ENCODE results near the gene LSM14A. TPM values are rescaled to one million over a fixed set of nuclear protein-coding genes. Genes with fewer than 3 reads are reported as not detected.
"Not testable (repeated sequence)": the region's sequence is repeated elsewhere in the genome, so short reads cannot be mapped to it uniquely, and the experiment has no call there.

The LSM14A gene
- total RNA-seq, 2 donors from 2014 or later, result 145 to 189 TPM

- Histone ChIP-seq H3K27me3 (replicated peaks; ENCODE audit: insufficient read depth) (no peaks in the 10 kb centered on the region), H3K27ac (no peak overlapping the region), H3K36me3 (peaks cover 0 to 6% of the 10 kb centered on the region in 2 donors), H3K4me1 (replicated peaks) (no peaks in the 10 kb centered on the region), H3K4me3 (no peak overlapping the region), H3K9me3 (no peaks in the 10 kb centered on the region)
- TF ChIP-seq, protein P1, sequence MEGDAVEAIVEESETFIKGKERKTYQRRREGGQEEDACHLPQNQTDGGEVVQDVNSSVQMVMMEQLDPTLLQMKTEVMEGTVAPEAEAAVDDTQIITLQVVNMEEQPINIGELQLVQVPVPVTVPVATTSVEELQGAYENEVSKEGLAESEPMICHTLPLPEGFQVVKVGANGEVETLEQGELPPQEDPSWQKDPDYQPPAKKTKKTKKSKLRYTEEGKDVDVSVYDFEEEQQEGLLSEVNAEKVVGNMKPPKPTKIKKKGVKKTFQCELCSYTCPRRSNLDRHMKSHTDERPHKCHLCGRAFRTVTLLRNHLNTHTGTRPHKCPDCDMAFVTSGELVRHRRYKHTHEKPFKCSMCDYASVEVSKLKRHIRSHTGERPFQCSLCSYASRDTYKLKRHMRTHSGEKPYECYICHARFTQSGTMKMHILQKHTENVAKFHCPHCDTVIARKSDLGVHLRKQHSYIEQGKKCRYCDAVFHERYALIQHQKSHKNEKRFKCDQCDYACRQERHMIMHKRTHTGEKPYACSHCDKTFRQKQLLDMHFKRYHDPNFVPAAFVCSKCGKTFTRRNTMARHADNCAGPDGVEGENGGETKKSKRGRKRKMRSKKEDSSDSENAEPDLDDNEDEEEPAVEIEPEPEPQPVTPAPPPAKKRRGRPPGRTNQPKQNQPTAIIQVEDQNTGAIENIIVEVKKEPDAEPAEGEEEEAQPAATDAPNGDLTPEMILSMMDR (IDR thresholded peaks at IDR 0.05), result no peak
- TF ChIP-seq POLR2AphosphoS5 (IDR thresholded peaks at IDR 0.05) (no peak), POLR2A (IDR thresholded peaks at IDR 0.05) (no peak)
- DNase-seq (ENCODE audit: low spot score), result no peak
- intact Hi-C loops (cut with DNase I), result no loop called here
- WGBS, result 88% methylated on average over 4 of the region's 4 CpGs
These were observed 21.6 kb downstream of the LSM14A start for GRCh38 chr19:34193876-34194275.

DNA sequence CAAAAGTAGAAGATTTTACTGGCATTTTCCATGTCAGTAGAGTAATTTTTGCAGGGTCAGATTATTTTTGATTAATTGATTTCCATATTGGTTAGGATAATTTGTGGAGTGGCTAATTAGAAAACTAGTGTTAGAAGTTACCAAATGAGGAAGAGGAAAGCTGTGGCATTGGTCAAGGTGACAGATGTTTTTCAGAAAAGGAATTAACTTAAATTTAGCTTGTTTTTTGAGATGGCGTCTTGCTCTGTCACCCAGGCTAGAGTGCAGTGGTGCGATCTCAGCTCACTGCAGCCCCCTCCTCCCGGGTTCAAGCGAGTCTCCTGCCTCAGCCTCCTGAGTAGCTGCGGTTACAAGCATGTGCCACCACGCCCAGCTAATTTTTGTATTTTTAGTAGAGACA, 28.8 kb downstream of the LSM14A start:
- H3K36me3 ChIP-seq, result peaks cover 0 to 3% of the 10 kb centered on the region in 2 donors
- H3K27me3 ChIP-seq (replicated peaks; ENCODE audit: insufficient read depth), result no peaks in the 10 kb centered on the region
- H3K27ac ChIP-seq, result no peak overlapping the region
- DNase-seq (ENCODE audit: low spot score), result no peak
- TF ChIP-seq, protein P1 (IDR thresholded peaks at IDR 0.05), result no peak
- no peak for TF ChIP-seq POLR2AphosphoS5 (IDR thresholded peaks at IDR 0.05)
- intact Hi-C loops (cut with DNase I), result no loop called here
- no peak overlapping the region for H3K4me3 ChIP-seq
- 97% methylated on average over 6 of the region's 6 CpGs for WGBS
- H3K9me3 ChIP-seq, result no peaks in the 10 kb centered on the region
- no peaks in the 10 kb centered on the region for H3K4me1 ChIP-seq (replicated peaks)

DNA sequence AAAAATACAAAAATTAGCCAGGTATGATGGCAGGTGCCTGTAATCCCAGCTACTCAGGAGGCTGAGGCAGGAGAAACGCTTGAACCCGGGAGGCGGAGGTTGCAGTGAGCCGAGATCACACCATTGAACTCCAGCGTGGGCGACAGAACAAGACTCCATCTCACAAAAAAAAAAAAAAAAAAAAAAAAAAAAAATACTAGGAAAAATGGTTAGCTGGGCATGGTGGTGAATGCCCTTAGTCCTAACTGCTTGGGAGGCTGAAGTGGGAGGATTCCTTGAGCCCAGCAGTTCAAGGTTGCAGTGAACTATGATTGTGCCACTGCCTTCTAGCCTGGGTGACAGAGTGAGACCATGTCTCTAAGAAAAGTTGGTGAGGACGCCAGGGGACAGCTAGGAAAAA, 33.0 kb downstream of the LSM14A start:
- H3K27me3 ChIP-seq (replicated peaks; ENCODE audit: insufficient read depth); H3K4me3 ChIP-seq; H3K9me3 ChIP-seq; intact Hi-C loops (cut with DNase I); H3K27ac ChIP-seq; H3K36me3 ChIP-seq; H3K4me1 ChIP-seq (replicated peaks); DNase-seq (ENCODE audit: low spot score): not testable (repeated sequence)
- 95% methylated on average over 7 of the region's 7 CpGs for WGBS

GRCh38 chr19:34208291-34208884, 36.1 kb downstream of the LSM14A start:
- Histone ChIP-seq H3K36me3 (peaks cover 0 to 6% of the 10 kb centered on the region in 2 donors), H3K9me3 (no peaks in the 10 kb centered on the region), H3K4me3 (no peak overlapping the region), H3K27ac (no peak overlapping the region), H3K4me1 (replicated peaks) (no peaks in the 10 kb centered on the region), H3K27me3 (replicated peaks; ENCODE audit: insufficient read depth) (no peaks in the 10 kb centered on the region)
- intact Hi-C loops (cut with DNase I), result no loop called here
- 65% methylated on average over 1 of the region's 1 CpG for WGBS
- TF ChIP-seq POLR2AphosphoS5 (IDR thresholded peaks at IDR 0.05) (no peak), POLR2A (IDR thresholded peaks at IDR 0.05) (no peak)
- TF ChIP-seq, protein P1 (IDR thresholded peaks at IDR 0.05), result no peak
- DNase-seq (ENCODE audit: low spot score), result no peak

DNA sequence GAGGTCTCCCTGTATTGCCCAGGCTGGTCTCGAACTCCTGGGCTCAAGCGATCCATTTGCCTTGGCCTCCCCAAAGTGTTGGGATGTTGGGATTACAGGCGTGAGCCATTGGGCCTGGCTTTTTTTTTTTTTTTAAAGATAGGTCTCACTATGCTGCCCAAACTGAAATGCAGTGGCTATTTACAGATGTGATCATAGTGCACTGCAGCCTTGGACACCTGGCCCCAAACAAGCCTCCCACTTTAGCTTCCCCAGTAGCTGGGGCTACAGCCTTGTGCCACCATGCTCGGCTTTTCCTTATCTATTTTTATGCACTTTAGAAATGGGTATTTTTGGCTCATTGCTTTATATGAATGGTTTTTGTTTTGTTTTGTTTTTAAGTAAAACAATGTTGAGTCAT, 37.4 kb downstream of the LSM14A start:
- WGBS, result 92% methylated on average over 4 of the region's 4 CpGs
- H3K36me3 ChIP-seq, result peaks cover 0 to 6% of the 10 kb centered on the region in 2 donors

More for the DNA sequence above, 37.4 kb downstream of the LSM14A start:
- TF ChIP-seq POLR2AphosphoS5 (IDR thresholded peaks at IDR 0.05), result no peak
- no peak for TF ChIP-seq POLR2A (IDR thresholded peaks at IDR 0.05)
- TF ChIP-seq, protein P1 (IDR thresholded peaks at IDR 0.05), result no peak
- Histone ChIP-seq H3K27ac (no peak overlapping the region), H3K9me3 (no peaks in the 10 kb centered on the region), H3K27me3 (replicated peaks; ENCODE audit: insufficient read depth) (no peaks in the 10 kb centered on the region), H3K4me3 (no peak overlapping the region), H3K4me1 (replicated peaks) (no peaks in the 10 kb centered on the region)
- intact Hi-C loops (cut with DNase I), result no loop called here
- DNase-seq (ENCODE audit: low spot score), result no peak

Measured in prostate gland (tissue), 2 donors.